ENCODE data around the gene GSTO1. TPM values are rescaled to one million over a fixed set of nuclear protein-coding genes. Genes with fewer than 3 reads are reported as not detected.

GSTO1 gene
- total and polyA plus RNA-seq, 2 of the 13 experiments (the other 11 are each of a cell fraction or from before 2014, with no cell fraction given) = 228 to 300 TPM

DNA sequence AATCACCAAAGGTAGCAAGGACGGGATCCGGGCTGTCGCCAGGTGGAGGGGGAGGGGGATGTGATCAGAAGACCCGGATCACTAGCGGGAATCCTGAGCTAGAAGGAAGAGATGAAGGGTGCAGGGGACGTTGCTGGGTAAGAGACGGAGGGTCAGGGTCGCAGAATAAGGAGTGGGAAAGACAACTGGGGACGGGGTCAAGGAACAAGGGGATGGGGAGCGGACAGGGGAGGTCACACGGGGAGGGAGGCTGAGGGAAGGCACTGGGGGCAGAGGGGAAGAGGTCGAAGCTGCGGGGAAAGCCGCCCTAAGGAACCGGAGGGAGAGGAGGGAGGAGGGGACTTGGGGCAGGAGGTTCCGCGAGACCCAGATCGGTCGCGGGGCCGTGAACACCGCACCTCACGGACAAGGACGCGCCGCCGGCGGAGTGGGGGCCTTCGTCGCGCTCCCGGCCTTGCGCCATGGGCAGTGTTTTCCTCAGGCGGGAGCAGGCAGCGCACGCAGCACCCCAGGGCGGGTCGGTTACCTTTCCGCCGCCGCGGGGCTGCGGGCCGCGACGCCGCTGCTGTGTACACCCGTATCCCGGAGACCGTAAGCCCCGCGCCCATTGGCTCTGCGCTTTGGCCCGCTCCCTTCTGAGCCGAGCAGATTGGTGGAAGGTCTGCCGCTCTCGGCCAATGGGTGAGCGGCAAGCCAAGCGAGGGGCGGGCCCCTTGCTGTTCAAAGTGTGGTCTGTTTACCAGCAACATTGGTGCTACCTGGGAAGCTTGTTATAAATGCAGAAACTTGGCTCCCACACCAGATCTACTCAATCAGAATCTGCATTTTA lies 22.7 kb upstream of the GSTO1 start, which contains the start of gene CFAP43 (continued):
- TF ChIP-seq KLF11 (CRISPR knock-in tag; IDR thresholded peaks at IDR 0.05) (0 out of 2 replicates have a peak, but pooled peaks have one; percentile 48), GLI4 (CRISPR knock-in tag; IDR thresholded peaks at IDR 0.05; ENCODE audit: borderline replicate concordance) (no peak), PITX1 (CRISPR knock-in tag; IDR thresholded peaks at IDR 0.05) (peak; percentile 36; the same call in 1 of the 2 replicates), ZMYM2 (CRISPR knock-in tag; IDR thresholded peaks at IDR 0.05) (no peak), KAT2B (IDR thresholded peaks at IDR 0.05; ENCODE audit: borderline replicate concordance, low read depth, low read length) (no peak), CENPX (CRISPR knock-in tag; IDR thresholded peaks at IDR 0.05) (no peak), ZNF841 (CRISPR knock-in tag; IDR thresholded peaks at IDR 0.05; ENCODE audit: borderline replicate concordance) (no peak), ZFP36L1 (CRISPR knock-in tag; IDR thresholded peaks at IDR 0.05) (no peak), ZNF207 (IDR thresholded peaks at IDR 0.05; ENCODE audit: borderline replicate concordance) (no peak), ZNF569 (CRISPR knock-in tag; IDR thresholded peaks at IDR 0.05; ENCODE audit: borderline replicate concordance) (no peak), HNF4G (IDR thresholded peaks at IDR 0.05; ENCODE audit: borderline replicate concordance, low read depth, low read length) (no peak), HNF4G (CRISPR knock-in tag; IDR thresholded peaks at IDR 0.05; ENCODE audit: borderline replicate concordance, low read depth) (no peak), ZNF777 (CRISPR knock-in tag; IDR thresholded peaks at IDR 0.05) (peak; percentile 64; the same call in 1 of the 2 replicates), CENPT (CRISPR knock-in tag; IDR thresholded peaks at IDR 0.05; ENCODE audit: low read depth) (0 out of 2 replicates have a peak, but pooled peaks have one; percentile 32), ZSCAN12 (CRISPR knock-in tag; IDR thresholded peaks at IDR 0.05) (no peak), POGZ (CRISPR knock-in tag; IDR thresholded peaks at IDR 0.05) (peak; percentile 88)
- TF ChIP-seq, protein P1, sequence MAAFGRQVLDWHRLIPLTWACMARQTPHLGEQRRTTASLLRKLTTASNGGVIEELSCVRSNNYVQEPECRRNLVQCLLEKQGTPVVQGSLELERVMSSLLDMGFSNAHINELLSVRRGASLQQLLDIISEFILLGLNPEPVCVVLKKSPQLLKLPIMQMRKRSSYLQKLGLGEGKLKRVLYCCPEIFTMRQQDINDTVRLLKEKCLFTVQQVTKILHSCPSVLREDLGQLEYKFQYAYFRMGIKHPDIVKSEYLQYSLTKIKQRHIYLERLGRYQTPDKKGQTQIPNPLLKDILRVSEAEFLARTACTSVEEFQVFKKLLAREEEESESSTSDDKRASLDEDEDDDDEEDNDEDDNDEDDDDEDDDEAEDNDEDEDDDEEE (CRISPR knock-in tag; IDR thresholded peaks at IDR 0.05) = 0 out of 2 replicates have a peak, but pooled peaks have one; percentile 62
- TF ChIP-seq, protein P2, sequence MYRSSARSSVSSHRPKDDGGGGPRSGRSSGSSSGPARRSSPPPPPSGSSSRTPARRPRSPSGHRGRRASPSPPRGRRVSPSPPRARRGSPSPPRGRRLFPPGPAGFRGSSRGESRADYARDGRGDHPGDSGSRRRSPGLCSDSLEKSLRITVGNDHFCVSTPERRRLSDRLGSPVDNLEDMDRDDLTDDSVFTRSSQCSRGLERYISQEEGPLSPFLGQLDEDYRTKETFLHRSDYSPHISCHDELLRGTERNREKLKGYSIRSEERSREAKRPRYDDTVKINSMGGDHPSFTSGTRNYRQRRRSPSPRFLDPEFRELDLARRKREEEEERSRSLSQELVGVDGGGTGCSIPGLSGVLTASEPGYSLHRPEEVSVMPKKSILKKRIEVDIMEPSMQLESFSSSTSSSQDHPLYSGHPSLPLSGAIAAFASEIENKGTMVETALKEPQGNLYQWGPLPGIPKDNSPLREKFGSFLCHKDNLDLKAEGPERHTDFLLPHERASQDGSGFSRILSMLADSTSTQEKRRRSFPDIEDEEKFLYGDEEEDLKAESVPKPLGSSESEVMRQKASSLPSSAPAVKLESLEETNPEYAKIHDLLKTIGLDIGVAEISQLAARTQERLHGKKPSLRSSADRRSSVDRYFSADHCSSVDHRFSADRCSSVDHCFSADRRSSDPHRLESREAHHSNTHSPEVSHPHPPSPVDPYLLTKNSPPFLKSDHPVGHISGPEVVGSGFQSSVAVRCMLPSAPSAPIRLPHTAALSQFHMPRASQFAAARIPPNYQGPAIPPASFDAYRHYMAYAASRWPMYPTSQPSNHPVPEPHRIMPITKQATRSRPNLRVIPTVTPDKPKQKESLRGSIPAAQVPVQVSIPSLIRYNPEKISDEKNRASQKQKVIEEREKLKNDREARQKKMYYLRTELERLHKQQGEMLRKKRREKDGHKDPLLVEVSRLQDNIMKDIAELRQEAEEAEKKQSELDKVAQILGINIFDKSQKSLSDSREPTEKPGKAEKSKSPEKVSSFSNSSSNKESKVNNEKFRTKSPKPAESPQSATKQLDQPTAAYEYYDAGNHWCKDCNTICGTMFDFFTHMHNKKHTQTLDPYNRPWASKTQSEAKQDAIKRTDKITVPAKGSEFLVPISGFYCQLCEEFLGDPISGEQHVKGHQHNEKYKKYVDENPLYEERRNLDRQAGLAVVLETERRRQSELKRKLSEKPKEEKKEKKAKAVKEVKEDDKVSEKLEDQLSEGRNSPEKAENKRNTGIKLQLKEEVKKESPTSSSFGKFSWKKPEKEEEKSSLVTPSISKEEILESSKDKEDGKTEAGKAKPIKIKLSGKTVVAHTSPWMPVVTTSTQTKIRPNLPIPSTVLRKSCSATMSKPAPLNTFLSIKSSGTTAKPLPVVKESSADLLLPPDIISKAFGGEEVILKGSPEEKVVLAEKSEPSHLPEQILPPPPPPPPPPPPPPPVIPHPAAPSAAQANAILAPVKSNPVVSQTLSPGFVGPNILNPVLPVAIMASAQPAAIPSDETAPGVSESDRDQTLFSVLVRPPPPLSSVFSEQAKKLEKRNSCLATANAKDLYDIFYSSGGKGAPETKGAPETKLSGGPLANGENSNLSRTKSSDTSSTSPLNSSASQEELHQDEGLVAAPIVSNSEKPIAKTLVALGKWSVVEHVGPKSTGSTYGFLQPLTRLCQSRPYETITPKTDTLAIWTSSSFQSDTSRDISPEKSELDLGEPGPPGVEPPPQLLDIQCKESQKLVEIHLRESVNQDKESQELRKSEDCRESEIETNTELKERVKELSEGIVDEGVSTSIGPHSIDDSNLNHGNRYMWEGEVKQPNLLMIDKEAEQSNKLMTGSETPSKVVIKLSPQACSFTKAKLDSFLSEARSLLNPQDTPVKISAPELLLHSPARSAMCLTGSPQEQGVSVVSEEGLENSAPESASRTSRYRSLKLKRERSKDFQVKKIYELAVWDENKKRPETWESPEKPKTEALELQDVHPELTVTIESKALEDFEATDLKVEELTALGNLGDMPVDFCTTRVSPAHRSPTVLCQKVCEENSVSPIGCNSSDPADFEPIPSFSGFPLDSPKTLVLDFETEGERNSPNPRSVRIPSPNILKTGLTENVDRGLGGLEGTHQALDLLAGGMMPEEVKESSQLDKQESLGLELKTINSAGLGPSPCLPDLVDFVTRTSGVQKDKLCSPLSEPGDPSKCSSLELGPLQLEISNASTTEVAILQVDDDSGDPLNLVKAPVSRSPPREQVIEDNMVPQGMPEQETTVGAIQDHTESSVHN (CRISPR knock-in tag; IDR thresholded peaks at IDR 0.05) = 0 out of 2 replicates have a peak, but pooled peaks have one; percentile 41
- TF ChIP-seq, protein P3, sequence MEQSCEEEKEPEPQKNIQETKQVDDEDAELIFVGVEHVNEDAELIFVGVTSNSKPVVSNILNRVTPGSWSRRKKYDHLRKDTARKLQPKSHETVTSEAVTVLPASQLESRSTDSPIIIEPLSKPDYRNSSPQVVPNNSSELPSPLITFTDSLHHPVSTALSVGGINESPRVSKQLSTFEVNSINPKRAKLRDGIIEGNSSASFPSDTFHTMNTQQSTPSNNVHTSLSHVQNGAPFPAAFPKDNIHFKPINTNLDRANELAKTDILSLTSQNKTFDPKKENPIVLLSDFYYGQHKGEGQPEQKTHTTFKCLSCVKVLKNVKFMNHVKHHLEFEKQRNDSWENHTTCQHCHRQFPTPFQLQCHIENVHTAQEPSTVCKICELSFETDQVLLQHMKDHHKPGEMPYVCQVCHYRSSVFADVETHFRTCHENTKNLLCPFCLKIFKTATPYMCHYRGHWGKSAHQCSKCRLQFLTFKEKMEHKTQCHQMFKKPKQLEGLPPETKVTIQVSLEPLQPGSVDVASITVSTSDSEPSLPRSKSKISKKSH (CRISPR knock-in tag; IDR thresholded peaks at IDR 0.05; ENCODE audit: borderline replicate concordance) = peak; percentile 94

All from HepG2 (cell line).